VCaP (cell line): ENCODE results near the gene ZNF337.

ENCODE experiments used
- H3K27ac ChIP-seq: fragments of 450-650 bp; 2 replicates; pipeline ENCODE4 v1.5.1; 2017
- CTCF ChIP-seq: fragments of 450-650 bp; conservative IDR thresholded peaks from 2 replicates; pipeline ENCODE4 v1.5.1; 2017; ENCODE audit warnings: mild to moderate bottlenecking, moderate library complexity

Gene ZNF337

GRCh38 chr20:25696371-25697131 is at the start of gene ZNF337:
ZNF337 (minus strand) TSS chr20:25696853; CDS start chr20:25686417, 10,436 bp downstream.
- TF ChIP-seq CTCF: no peak; the same call in none of the 2 replicates
- peak within 1 kb of the TSS; percentile 92 for H3K27ac ChIP-seq

GRCh38 chr20:25745738-25746137 is 49.1 kb upstream of the ZNF337 start:
- TF ChIP-seq CTCF: no peak

GRCh38 chr20:25745100-25745499 is 48.4 kb upstream of the ZNF337 start:
- no peak for TF ChIP-seq CTCF
- H3K27ac ChIP-seq: no peak overlapping the region

More at GRCh38 chr20:25745738-25746137, 49.1 kb upstream of the ZNF337 start:
- H3K27ac ChIP-seq: no peak overlapping the region

- no peak for TF ChIP-seq CTCF
- H3K27ac ChIP-seq: no peak overlapping the region
Measured at GRCh38 chr20:25744261-25744660, 47.6 kb upstream of the ZNF337 start.

GRCh38 chr20:25741088-25741487 is 44.4 kb upstream of the ZNF337 start:
- no peak for TF ChIP-seq CTCF
- no peak overlapping the region for H3K27ac ChIP-seq

- no peak for TF ChIP-seq CTCF
- no peak overlapping the region for H3K27ac ChIP-seq
Measured at GRCh38 chr20:25739615-25740320, 43.1 kb upstream of the ZNF337 start.

- no peak overlapping the region for H3K27ac ChIP-seq
- TF ChIP-seq CTCF: no peak
Measured at GRCh38 chr20:25738198-25738597, 41.5 kb upstream of the ZNF337 start.
